Esophagus muscularis mucosa (tissue), 4 donors: Measurements from ENCODE around the gene PRDX1. TPM values are rescaled to one million over a fixed set of nuclear protein-coding genes. Genes with fewer than 3 reads are reported as not detected.

Source experiments
- DNase-seq: peaks from one replicate; pipeline ENCODE4 v3.0.0-alpha.2; 2017; ENCODE audit errors: extremely low spot score
- H3K27ac ChIP-seq, 4 donors: fragments of 200-600 bp; sonication (generic); replicated peaks in 1 of 4; 1 replicate in 3 of 4; 2 replicates in 1 of 4; pipeline ENCODE4 v1.5.1; 2016 to 2019; ENCODE audit warnings: mild to moderate bottlenecking in 1 of 4
- H3K27me3 ChIP-seq, 4 donors: fragments of 200-600 bp; sonication (generic); one replicate each; pipeline versions ENCODE4 v1.5.1 to v1.6.0; 2016 to 2019
- H3K36me3 ChIP-seq, 4 donors: fragments of 200-600 bp; sonication (generic); one replicate each; pipeline ENCODE4 v1.5.1; 2016 to 2019
- H3K4me1 ChIP-seq, 4 donors: fragments of 200-600 bp; sonication (generic); one replicate each; pipeline ENCODE4 v1.5.1; 2016 to 2019
- H3K4me3 ChIP-seq, 4 donors: fragments of 200-600 bp; sonication (generic); 1 replicate in 2 of 4; 2 replicates in 2 of 4; pipeline ENCODE4 v1.5.1; 2016 to 2019; ENCODE audit warnings: mild to moderate bottlenecking in 4 of 4, moderate library complexity in 1 of 4
- H3K9me3 ChIP-seq, 4 donors: fragments of 200-600 bp; sonication (generic); 1 replicate in 3 of 4; 2 replicates in 1 of 4; pipeline ENCODE4 v1.5.1; 2016 to 2019
- EP300 ChIP-seq: sonication (generic); formaldehyde crosslinking; IDR thresholded peaks from one replicate; pipeline ENCODE4 v1.6.1; 2017; ENCODE audit warnings: antibody characterized with exemption
- POLR2A ChIP-seq: fragments of 450-650 bp; IDR thresholded peaks from one replicate; pipeline ENCODE4 v1.6.1; 2017; ENCODE audit warnings: antibody characterized with exemption, moderate library complexity, mild to moderate bottlenecking, low read depth
- POLR2AphosphoS5 ChIP-seq, 2 donors: sonication (generic); formaldehyde crosslinking; IDR thresholded peaks; one replicate each; pipeline ENCODE4 v1.6.1; 2017; ENCODE audit warnings: antibody characterized with exemption in 2 of 2
- WGBS: methylation state at CpG from one replicate; pipeline ENCODE4 v1.1.5; 2018; 5-methylcytosine and 5-hydroxymethylcytosine counted together
- intact Hi-C: fragments of 100-400 bp; cut with DNase I; formaldehyde crosslinking; loops from one replicate; pipeline ENCODE4 v1.15.1; 2023
- total RNA-seq, 4 donors: library from RNA; depleted of rRNA; stranded (reverse); fragments of >200 nt; gene quantifications; one replicate each; pipeline versions ENCODE4 v1.1.0 to v1.2.1, GENCODE V29; 2016
- TF ChIP-seq, protein P1 (sequence below), 3 experiments: fragments of 200-600 bp in 2 of 3; fragments of 450-650 bp in 1 of 3; sonication (generic) in 2 of 3; IDR thresholded peaks; one replicate each; pipeline ENCODE4 v1.5.1; 2017 to 2019; ENCODE audit warnings: antibody characterized with exemption in 3 of 3, mild to moderate bottlenecking in 2 of 3, moderate library complexity in 1 of 3

The PRDX1 gene
- total RNA-seq, 4 donors from 2014 or later: 244 to 349 (median 321) TPM

DNA sequence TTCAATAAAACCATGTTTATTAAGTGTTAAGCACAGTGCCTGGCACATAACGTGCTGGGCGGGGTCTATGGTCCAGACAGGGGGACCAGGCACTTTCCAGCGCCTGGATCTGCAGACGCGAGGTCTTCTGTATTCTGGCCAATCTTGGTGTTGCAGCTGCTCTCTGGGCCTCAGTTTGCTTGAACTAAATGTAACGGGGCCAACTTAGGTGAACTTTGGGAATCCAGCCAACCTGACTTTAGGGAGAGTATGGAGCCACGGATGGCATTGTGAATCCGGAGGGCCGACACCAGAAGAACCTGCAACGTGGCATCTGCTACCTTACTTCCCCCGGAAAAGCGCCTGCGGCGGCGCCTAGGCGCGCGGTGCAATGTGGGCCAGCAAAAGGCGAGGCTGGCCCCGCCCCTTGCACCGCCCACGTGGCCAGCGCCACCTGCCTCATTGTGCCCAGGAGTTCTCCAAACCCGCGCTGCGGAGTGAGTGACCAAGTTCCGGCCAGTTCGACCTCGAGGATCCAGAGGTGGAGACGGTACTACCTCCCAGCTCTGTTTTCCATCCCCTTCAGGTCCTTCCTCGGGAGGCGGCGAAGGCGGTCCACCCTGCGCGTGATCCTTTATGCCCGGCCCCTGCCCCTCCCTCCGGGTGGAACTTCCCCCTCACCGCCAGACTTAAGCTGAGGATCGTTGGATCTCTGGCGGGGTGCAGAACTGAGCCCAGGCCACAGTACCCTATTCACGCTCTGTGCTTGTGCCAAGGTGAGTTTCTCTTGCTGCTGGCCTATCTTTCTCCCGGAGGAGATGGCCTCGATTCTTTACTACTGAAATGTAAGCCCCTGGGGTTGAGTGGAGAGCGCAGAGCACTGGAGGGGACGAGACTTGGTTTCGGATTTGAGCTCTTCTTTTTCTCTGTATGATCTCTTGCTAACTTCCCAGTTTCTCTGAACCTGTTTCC is 29.0 kb upstream of the PRDX1 start, which contains the start of gene AKR1A1:
Gene AKR1A1, plus strand, starts transcription at position 426 of the 951 bp plus-strand sequence. CDS start 10,969 bp downstream, outside the sequence.
- TF ChIP-seq EP300 (no peak), POLR2A (no peak), POLR2AphosphoS5 (IDR thresholded peaks at IDR 0.05) (peak; percentile 80 to 87)
- TF ChIP-seq, protein P1, sequence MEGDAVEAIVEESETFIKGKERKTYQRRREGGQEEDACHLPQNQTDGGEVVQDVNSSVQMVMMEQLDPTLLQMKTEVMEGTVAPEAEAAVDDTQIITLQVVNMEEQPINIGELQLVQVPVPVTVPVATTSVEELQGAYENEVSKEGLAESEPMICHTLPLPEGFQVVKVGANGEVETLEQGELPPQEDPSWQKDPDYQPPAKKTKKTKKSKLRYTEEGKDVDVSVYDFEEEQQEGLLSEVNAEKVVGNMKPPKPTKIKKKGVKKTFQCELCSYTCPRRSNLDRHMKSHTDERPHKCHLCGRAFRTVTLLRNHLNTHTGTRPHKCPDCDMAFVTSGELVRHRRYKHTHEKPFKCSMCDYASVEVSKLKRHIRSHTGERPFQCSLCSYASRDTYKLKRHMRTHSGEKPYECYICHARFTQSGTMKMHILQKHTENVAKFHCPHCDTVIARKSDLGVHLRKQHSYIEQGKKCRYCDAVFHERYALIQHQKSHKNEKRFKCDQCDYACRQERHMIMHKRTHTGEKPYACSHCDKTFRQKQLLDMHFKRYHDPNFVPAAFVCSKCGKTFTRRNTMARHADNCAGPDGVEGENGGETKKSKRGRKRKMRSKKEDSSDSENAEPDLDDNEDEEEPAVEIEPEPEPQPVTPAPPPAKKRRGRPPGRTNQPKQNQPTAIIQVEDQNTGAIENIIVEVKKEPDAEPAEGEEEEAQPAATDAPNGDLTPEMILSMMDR (IDR thresholded peaks at IDR 0.05): peak in 1 of 3 experiments; percentile 26

DNA sequence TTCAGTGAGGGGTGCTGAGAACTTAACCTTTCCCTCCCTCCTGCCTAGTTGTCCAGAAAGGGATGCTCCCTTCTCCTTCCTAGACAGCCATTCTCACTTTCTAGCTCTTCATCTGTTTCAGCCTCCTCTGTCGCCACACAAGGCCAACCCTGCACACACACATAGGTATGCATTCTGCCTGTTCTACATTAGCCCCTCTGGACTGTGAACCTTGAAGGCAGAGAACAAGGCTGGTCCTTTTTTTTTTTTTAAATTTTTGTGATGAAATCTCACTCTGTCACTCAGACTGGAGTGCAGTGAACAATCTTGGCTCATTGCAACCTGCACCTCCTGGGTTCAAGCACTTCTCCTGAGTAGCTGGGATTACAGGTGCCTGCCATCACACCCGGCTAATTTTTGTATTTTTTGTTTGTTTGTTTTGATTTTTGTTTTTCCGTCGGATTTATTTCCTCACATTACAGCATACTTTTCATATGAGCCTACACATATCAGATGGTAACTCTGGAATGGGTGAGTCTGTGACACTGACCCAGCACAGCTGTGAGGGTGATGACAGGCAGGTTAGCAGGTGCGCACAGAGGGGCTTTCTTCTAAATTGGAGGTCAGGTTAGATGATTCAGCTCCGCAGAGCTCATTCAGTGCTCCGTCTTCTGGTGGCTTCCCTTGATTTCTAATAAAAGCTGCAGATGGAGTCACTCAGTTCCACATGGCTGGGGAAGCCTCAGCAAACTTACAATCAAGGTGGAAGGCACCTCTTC is 24.0 kb upstream of the PRDX1 start:
- Histone ChIP-seq H3K4me3 (no peak overlapping the region), H3K27ac (no peak overlapping the region), H3K9me3 (no peaks in the 10 kb centered on the region), H3K27me3 (peaks cover 0 to 6% (median 0%) of the 10 kb centered on the region in 4 donors), H3K4me1 (peaks cover 4 to 24% (median 14%) of the 10 kb centered on the region in 4 donors), H3K36me3 (no peaks in the 10 kb centered on the region)
- intact Hi-C loops: no loop called here
- DNase-seq: no peak
- no peak for TF ChIP-seq EP300
- TF ChIP-seq, protein P1 (IDR thresholded peaks at IDR 0.05): no peak
- no peak for TF ChIP-seq POLR2A
- TF ChIP-seq POLR2AphosphoS5 (IDR thresholded peaks at IDR 0.05): no peak
- 80% methylated on average over 7 of the region's 7 CpGs for WGBS

More for the DNA sequence above, 29.0 kb upstream of the PRDX1 start, which contains the start of gene AKR1A1:
- Histone ChIP-seq H3K36me3 (peaks cover 0 to 22% (median 8%) of the 10 kb centered on the region in 4 donors), H3K4me1 (peaks cover 15 to 23% (median 22%) of the 10 kb centered on the region in 4 donors), H3K27me3 (no peaks in the 10 kb centered on the region), H3K4me3 (peak within 1 kb of the TSS; percentile 62 to 88 (median 72)), H3K9me3 (no peaks in the 10 kb centered on the region), H3K27ac (peak within 1 kb of the TSS; percentile 80 to 89 (median 85))
- WGBS: 0% methylated on average over 30 of the region's 47 CpGs
- DNase-seq: peak; percentile 96
- intact Hi-C loops: no loop called here

DNA sequence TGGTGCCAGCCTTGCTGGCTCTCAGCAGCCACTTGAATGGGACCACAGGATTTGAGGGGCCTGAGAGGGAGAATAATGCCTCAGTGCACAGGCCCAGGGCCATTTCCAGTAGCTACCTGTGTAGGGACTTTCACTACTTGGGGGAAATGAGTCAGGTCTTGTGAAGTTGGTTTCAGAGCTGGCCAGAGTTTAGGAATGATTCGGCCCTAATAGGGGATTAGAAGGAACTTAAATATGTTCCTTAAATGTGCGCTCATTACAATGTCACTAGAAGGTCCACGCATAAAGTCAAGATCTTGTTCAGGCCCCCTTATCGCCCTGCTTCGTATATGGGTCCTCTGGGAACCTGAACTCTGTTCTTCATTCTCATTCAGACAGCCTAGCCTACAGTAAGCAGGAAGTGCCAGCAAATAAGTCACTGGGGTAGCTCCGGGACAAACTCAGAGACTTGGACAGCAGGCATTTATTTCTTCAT is 23.4 kb upstream of the PRDX1 start:
- Histone ChIP-seq H3K4me1 (peaks cover 1 to 20% (median 10%) of the 10 kb centered on the region in 4 donors), H3K27me3 (peaks cover 0 to 6% (median 0%) of the 10 kb centered on the region in 4 donors), H3K9me3 (no peaks in the 10 kb centered on the region), H3K36me3 (no peaks in the 10 kb centered on the region), H3K4me3 (no peak overlapping the region), H3K27ac (no peak overlapping the region)
- WGBS: 65% methylated on average over 6 of the region's 6 CpGs
- no peak for DNase-seq
- TF ChIP-seq POLR2A: no peak
- no peak for TF ChIP-seq EP300
- TF ChIP-seq, protein P1 (IDR thresholded peaks at IDR 0.05): no peak
- no peak for TF ChIP-seq POLR2AphosphoS5 (IDR thresholded peaks at IDR 0.05)
- intact Hi-C loops: no loop called here

DNA sequence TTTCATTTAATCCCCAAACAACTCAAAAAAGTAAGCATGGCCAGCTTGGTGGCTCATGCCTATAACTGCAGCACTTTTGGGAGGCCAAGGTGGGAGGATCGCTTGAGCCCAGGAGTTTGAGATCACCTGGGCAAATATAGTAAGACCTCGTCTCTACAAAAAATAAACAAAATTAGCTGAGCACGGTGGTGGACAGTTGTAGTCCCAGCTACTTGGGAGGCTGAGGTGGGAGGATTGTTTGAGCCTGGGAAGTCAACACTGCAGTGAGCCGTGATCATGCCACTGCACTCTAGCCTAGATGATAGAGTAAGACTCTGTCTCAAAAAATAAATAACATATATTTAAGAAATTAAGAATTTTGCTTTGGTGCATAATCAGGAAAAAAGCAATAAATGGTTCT is 22.8 kb upstream of the PRDX1 start:
- H3K4me3 ChIP-seq: no peak overlapping the region
- intact Hi-C loops: no loop called here
- TF ChIP-seq EP300: no peak
- no peak for TF ChIP-seq POLR2A
- TF ChIP-seq POLR2AphosphoS5 (IDR thresholded peaks at IDR 0.05): no peak
- TF ChIP-seq, protein P1 (IDR thresholded peaks at IDR 0.05): no peak
- H3K27me3 ChIP-seq: peaks cover 0 to 6% (median 0%) of the 10 kb centered on the region in 4 donors
- no peaks in the 10 kb centered on the region for H3K36me3 ChIP-seq
- 66% methylated on average over 4 of the region's 4 CpGs for WGBS
- H3K4me1 ChIP-seq: peaks cover 0 to 17% (median 8%) of the 10 kb centered on the region in 4 donors
- H3K27ac ChIP-seq: no peak overlapping the region
- no peak for DNase-seq
- no peaks in the 10 kb centered on the region for H3K9me3 ChIP-seq
